Stromal cell of bone marrow (primary cell): Measurements from ENCODE around the gene LYRM4.
A peak's percentile ranks its signal among the peaks of the same experiment; 100 is the strongest.

ENCODE experiments used
- DNase-seq: peaks from one replicate; pipeline ENCODE4 v3.0.0-alpha.2; 2012; ENCODE audit warnings: low read depth

LYRM4 gene

GRCh38 chr6:5146398-5146797 is 114.4 kb downstream of the LYRM4 start:
- DNase-seq, result no peak

DNA sequence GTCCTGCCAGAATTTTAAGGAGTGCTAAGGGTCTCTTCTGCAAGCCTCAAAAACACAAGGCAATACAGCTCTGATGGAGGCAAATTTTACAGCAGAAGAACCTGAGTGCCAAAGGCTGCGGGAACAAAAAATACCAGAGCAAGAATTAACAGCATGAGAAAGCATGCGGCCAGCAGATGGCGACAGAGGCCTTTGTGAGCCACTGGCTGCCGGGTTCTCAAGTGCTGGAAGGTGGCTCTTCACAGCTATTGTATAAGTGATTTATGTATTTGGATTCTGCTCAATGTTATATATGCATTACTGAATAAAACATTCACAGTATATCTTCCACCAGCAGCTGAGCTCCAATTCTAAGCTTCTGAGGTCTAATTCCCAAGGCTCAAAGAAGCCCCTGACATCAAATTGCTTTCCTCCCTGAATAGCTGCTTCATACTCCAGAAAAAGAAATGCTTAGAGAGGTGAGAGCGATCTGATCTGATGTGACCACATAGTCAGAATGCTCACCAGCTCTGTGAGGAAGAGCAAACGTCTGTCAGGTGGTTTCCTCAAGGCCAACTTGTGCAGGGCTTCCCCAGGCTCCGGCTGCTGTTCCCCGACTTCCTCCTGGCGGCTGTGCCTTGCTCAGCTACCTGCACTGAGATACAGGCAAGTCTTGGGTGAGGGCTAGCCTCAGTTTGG is 117.0 kb downstream of the LYRM4 start:
- peak; percentile 68 for DNase-seq

- DNase-seq, result no peak
Observed at GRCh38 chr6:5142915-5143314, 117.8 kb downstream of the LYRM4 start.

GRCh38 chr6:5142131-5142530 is 118.6 kb downstream of the LYRM4 start:
- DNase-seq, result no peak

GRCh38 chr6:5141046-5141445 is 119.7 kb downstream of the LYRM4 start:
- no peak for DNase-seq

DNA sequence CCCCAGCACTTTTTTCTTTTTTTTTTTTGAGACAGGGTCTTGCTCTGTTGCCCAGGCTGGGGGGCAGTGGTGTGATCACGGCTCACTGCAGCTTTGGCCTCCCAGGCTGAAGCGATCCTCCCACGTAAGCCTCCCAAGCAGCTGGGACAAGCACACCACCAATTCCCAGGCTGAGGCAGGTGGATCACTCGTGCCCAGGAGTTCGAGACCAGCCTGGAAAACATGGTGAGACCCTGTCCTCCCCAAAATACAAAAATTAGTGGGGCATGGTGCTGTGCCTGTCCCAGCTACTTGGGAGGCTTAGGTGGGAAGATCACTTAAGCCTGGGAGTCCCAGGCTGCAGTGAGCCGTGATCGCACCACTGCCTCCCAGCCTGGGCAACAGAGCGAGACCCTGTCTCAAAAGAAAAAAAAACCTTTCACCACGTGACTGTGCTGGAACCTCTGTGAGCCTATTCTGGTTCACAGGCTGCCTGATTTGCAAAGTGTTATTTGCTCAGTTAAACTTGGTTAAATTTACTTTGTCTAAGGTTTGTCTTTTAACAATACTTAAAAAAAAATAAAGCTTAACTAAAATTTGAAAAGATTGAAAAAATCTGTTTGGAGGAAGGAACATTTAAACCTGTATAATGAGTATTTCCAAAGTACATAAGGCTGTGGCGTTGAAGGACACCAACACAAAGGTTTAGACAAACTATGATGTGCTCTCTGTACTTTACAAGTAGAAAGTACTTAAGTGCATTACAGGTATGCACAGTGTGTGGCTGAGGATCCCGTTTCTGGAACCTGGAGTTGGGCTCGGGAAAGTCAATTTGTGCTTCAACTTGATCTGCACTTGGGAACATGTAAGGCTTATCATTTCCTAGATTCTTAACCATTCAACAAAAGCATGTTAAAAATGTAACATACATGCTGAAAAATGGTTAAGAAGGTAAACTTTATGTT is 120.7 kb downstream of the LYRM4 start:
- DNase-seq, result no peak

GRCh38 chr6:5138995-5139827 is 121.5 kb downstream of the LYRM4 start:
- no peak for DNase-seq

DNA sequence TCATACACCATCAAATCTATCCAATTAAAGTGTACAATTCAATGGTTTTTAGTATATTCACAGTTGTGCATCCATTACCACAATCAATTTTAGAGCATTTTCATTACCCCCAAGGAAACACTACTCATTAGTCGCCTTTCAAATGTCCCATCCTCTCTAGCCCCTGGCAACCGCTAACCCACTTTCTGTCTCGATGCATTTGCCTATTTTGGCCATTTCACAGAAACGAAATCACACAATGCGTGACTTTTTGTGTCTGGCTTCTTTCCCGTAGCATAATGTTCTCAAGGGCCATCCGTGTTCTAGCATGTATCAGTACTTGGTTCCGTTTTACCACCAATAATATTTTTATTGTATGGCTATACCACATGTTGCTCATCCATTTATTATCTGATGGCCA is 123.9 kb downstream of the LYRM4 start:
- DNase-seq, result no peak

- DNase-seq, result no peak
Observed at GRCh38 chr6:5135788-5136376, 124.9 kb downstream of the LYRM4 start.

- DNase-seq, result no peak
Observed at GRCh38 chr6:5133943-5134342, 126.8 kb downstream of the LYRM4 start.

DNA sequence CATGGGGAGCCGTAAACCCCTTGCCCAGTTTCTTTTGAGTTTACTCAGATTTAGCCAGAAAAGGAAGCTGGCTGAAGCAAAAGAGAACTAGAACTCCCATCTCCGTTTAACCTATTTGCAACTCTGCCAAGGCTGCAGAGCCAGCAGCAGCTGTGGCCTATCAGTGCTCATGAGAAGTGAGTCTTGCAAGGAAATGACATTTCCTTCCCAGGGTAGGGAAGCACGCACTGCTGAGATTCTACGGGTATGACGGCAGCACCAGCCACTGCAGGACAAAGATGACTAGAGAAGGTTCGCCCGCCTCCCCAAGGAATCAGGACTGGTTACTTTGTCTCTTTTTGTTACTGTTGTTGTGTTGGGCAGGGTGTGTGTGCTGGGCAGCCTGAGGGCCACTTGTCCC is 128.0 kb downstream of the LYRM4 start:
- DNase-seq, result peak; percentile 79

DNA sequence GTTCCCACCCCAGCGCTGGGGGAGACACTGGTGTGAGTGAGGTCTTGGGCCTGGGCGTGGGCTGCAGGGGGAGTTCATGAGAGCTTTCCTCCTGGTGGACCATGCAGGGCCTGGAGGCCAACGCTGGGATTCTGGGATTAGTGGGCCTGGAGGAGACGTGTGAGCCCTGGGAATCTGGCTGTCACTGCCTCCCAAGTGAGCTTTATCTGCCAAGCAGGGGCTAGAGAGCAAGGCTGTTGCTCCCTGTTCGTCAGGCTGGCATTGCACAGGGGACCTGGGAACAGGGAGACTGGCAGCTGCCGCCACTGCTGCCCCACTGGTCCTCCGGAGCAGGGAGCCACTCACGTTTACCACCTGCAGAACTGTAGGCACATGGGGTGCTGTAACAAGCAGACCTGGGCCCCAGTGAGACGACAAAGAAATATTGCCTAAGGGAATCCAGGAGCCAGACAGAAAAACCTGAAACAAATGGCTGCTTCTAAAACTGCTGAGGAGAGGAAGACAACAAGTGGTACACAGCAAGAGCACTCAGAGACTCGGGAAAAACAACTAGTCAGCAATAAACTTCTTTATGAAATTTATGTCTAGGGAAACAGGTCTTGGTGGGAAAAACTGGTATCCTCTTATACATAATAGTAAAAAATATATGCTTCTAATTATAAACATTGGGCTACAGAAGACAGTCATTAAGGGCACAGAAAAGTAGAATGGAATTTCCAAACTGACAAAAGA is 130.4 kb downstream of the LYRM4 start:
- DNase-seq, result no peak

- DNase-seq, result no peak
Observed at GRCh38 chr6:5128351-5128750, 132.4 kb downstream of the LYRM4 start.

- DNase-seq, result no peak
Observed at GRCh38 chr6:5127106-5127687, 133.6 kb downstream of the LYRM4 start.

- no peak for DNase-seq
Observed at GRCh38 chr6:5126214-5126613, 134.5 kb downstream of the LYRM4 start.

DNA sequence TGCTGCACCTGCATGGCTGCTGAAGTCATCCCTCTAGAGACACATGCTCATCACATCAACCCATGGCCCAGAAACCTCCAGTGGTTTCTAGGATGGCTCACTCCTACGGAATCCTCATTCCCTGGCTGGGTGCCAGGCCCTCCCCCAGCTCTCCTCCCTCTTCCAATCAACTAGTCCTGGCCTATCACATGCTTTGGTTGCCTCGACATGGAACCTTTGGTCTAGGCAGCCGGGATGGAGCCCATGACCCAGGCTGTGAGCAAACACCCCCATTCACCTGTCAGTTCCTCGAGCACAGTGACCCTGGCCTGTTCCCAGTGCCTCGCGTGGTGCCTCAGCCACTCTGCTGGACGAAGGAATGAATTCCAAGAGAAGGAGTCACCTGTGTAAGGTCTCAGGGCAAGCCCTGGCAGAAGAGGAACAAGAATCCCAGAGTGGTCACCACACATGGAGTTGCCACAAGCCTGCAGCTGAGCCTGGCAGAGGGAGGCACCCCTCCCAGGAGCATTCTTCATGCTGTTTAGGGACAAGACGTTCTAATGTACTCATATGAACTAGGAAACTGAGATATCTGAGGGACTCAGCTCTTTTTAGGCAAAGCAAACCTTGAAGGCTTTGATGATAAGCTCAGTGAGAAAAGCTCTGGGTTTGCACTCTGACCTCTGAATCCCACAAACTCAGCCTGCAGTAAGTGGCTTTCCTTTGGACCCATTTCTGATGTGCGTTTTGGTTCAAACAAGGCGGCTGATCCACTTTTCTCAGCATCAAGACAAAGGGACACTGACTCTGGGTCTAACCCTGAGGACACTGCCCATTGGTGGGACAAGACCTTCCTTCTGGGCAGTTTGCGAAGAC is 135.4 kb downstream of the LYRM4 start:
- no peak for DNase-seq

GRCh38 chr6:5124526-5124925 is 136.2 kb downstream of the LYRM4 start:
- no peak for DNase-seq

DNA sequence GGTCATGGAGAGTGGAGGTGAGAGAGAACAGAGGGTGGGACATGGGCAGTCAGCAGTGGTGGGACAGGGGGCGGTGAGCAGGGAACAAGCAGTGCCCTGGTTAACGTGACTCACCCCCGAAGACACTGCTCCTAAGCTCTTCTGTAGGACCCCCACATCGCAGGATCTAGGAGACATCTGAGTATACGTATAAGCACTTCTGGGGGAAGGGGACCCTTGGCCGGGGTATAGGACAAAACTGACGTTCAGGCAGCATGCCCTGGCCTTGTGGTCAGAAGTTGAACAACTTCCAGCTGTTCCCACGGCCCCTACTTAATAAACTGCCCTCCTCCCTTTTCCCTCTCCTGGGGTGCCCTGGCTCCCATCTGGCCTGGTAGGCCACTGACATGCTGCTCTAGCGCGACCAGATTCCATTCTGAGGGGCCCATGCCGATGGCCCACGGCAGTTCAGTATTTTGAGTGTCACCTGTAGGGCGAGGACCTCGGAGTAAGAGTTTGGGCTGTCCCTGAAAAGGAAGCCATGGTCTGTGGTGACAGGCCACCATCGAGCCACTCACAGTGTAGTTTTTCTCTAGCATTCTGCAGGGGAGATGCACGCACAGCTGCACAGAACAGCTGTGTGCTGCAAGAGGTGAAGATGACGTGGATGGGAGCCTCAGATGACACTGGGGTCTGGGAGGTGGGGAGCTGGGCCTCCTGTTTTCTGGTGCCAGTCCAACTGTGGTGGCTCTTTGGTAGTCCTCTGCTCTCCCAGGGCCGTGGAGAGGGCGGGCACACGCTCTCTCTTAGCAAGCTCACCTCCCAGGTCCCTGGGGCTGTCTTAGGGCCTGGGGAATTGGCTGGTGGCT is 137.2 kb downstream of the LYRM4 start:
- no peak for DNase-seq

DNA sequence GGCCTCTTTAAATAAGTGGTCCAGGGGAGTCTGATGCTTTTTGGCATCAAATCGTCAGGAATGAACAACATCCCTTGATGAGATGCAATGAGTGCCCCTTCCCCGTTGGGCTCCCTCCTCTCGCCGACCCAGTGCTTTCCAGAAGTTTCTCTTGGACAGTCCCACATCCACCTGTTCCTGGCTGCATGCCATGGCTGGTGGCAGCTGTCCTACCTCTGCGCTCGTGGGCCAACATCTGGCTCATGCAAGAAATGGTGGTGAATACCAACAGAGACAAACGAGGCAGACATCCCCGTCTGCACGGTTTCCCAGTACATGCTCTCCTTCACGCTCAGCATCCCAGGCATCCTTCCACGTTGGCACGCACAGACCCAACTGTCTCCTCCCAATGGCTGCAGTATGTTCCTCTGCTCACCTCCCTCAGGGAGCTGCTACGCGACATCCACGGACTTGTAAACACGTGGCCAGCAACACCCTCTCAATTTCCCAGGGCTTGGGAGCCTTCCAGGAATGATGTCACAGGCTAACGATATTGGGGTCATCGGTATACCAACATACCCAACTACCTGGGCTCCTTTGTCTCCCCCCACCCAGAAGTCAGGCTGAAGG is 138.1 kb downstream of the LYRM4 start:
- no peak for DNase-seq
